IMR-90 (cell line): ENCODE data around the gene TMEM40. TPM values are rescaled to one million over a fixed set of nuclear protein-coding genes. Genes with fewer than 3 reads are reported as not detected.

Source experiments
- ATAC-seq: fragments of 200-7000 bp; cut with Tn5 transposase; 2 replicates; pipeline ENCODE4 v1.9.1; 2020; ENCODE audit warnings: low read depth, mild to moderate bottlenecking, moderate library complexity
- BruUV-seq: library from RNA; stranded (reverse); fragments of 400-500 nt; replicated peaks from 2 replicates; lab custom pipeline; 2021; lab: Mats Ljungman, UMichigan
- CTCF ChIA-PET: fragments of 300-600 bp; formaldehyde crosslinking; extraction: SDS; loops from one replicate; lab custom pipeline; 2021; ENCODE audit warnings: antibody characterized with exemption; lab: Yijun Ruan, JAX
- POLR2A ChIA-PET: fragments of 300-600 bp; sonication (Branson Sonifier 250); formaldehyde crosslinking; loops from one replicate; lab custom pipeline; 2022; ENCODE audit warnings: antibody characterized with exemption; ENCODE audit not compliant: unreplicated experiment; lab: Charles Lee
- DNase-seq: peaks from one replicate; pipeline ENCODE4 v3.0.0; 2013
- H2AFZ ChIP-seq: replicated peaks from 2 replicates; pipeline ENCODE3; 2013; ENCODE audit warnings: low read length, mild to moderate bottlenecking; ENCODE audit not compliant: poor library complexity
- H2AK5ac ChIP-seq: 2 replicates; pipeline ENCODE4 v1.6.1; 2013; ENCODE audit warnings: low read depth, low read length, inconsistent platforms
- H2AK9ac ChIP-seq: replicated peaks from 2 replicates; pipeline ENCODE3; 2013; ENCODE audit warnings: mild to moderate bottlenecking, low read depth, low read length, moderate library complexity; ENCODE audit not compliant: poor library complexity
- H2BK120ac ChIP-seq: 2 replicates; pipeline ENCODE4 v1.6.1; 2013; ENCODE audit warnings: low read depth, low read length, inconsistent platforms
- H2BK15ac ChIP-seq: 3 replicates; pipeline ENCODE4 v1.6.1; 2013; ENCODE audit warnings: low read depth, low read length, inconsistent platforms
- H2BK20ac ChIP-seq: 2 replicates; pipeline ENCODE4 v1.6.1; 2013; ENCODE audit warnings: low read depth, mild to moderate bottlenecking, inconsistent platforms, low read length, moderate library complexity
- H2BK5ac ChIP-seq: 2 replicates; pipeline ENCODE4 v1.6.1; 2013; ENCODE audit warnings: mild to moderate bottlenecking, low read depth, low read length, inconsistent platforms; ENCODE audit not compliant: poor library complexity, severe bottlenecking
- H3K14ac ChIP-seq: replicated peaks from 2 replicates; pipeline ENCODE4 v1.6.1; 2013; ENCODE audit warnings: low read depth, low read length, inconsistent platforms
- H3K18ac ChIP-seq: 2 replicates; pipeline ENCODE4 v1.6.1; 2013; ENCODE audit warnings: low read depth, low read length, control low read depth
- H3K23ac ChIP-seq: 2 replicates; pipeline ENCODE4 v1.6.1; 2013; ENCODE audit warnings: low read depth, low read length, inconsistent platforms
- H3K27ac ChIP-seq: 2 replicates; pipeline ENCODE4 v1.5.1; 2013; ENCODE audit warnings: mild to moderate bottlenecking, control low read depth, low read length; ENCODE audit not compliant: insufficient read depth
- H3K27me3 ChIP-seq: 2 replicates; pipeline ENCODE4 v1.6.1; 2013; ENCODE audit warnings: low read length; ENCODE audit not compliant: control insufficient read depth, insufficient read depth
- H3K36me3 ChIP-seq: 2 replicates; pipeline ENCODE4 v1.6.1; 2013; ENCODE audit warnings: low read length, mixed read lengths; ENCODE audit not compliant: control insufficient read depth, insufficient read depth
- H3K4ac ChIP-seq: 2 replicates; pipeline ENCODE4 v1.6.1; 2013; ENCODE audit warnings: low read depth, low read length, inconsistent platforms
- H3K4me1 ChIP-seq: 2 replicates; pipeline ENCODE4 v1.6.1; 2013; ENCODE audit warnings: low read length, mixed read lengths; ENCODE audit not compliant: control insufficient read depth, insufficient read depth
- H3K4me2 ChIP-seq: 2 replicates; pipeline ENCODE4 v1.6.1; 2013; ENCODE audit warnings: low read depth, mild to moderate bottlenecking, control low read depth, low read length, moderate library complexity
- H3K4me3 ChIP-seq: 2 replicates; pipeline ENCODE4 v1.5.1; 2013; ENCODE audit warnings: low read depth, mild to moderate bottlenecking, control low read depth, low read length, moderate library complexity; ENCODE audit not compliant: insufficient read depth
- H3K56ac ChIP-seq: 2 replicates; pipeline ENCODE4 v1.6.1; 2013; ENCODE audit warnings: low read length, inconsistent platforms; ENCODE audit not compliant: insufficient read depth; ENCODE audit errors: extremely low read depth
- H3K79me1 ChIP-seq, 2 experiments: 2 replicates each; pipeline ENCODE4 v1.6.1; 2013; ENCODE audit warnings: low read length in 2 of 2, inconsistent platforms in 1 of 2, low read depth in 1 of 2
- H3K9ac ChIP-seq: 2 replicates; pipeline ENCODE4 v1.6.1; 2013; ENCODE audit warnings: low read depth, low read length, control low read depth
- H3K9me1 ChIP-seq: 2 replicates; pipeline ENCODE4 v1.6.1; 2013; ENCODE audit warnings: low read length, inconsistent platforms; ENCODE audit not compliant: insufficient read depth
- H3K9me3 ChIP-seq: 2 replicates; pipeline ENCODE4 v1.6.1; 2013; ENCODE audit warnings: low read length; ENCODE audit not compliant: control insufficient read depth, insufficient read depth
- H4K20me1 ChIP-seq: 2 replicates; pipeline ENCODE4 v1.6.1; 2013; ENCODE audit warnings: low read length, inconsistent platforms; ENCODE audit not compliant: insufficient read depth
- H4K5ac ChIP-seq: 2 replicates; pipeline ENCODE4 v1.6.1; 2013; ENCODE audit warnings: mild to moderate bottlenecking, low read depth, low read length, control low read depth
- H4K8ac ChIP-seq, 2 experiments: 2 replicates each; pipeline ENCODE4 v1.6.1; 2013; ENCODE audit warnings: low read depth in 2 of 2, low read length in 2 of 2, control low read depth in 1 of 2, inconsistent platforms in 1 of 2
- H4K91ac ChIP-seq: 2 replicates; pipeline ENCODE4 v1.6.1; 2013; ENCODE audit warnings: low read depth, low read length, inconsistent platforms; ENCODE audit not compliant: insufficient read depth
- CEBPB ChIP-seq: IDR thresholded peaks from 2 replicates; pipeline ENCODE4 v1.6.1; 2012; ENCODE audit warnings: low read depth, low read length, improper control_type of control experiment
- CHD1 ChIP-seq: IDR thresholded peaks from 2 replicates; pipeline ENCODE4 v1.6.1; 2012; ENCODE audit warnings: low read depth, low read length, improper control_type of control experiment
- MAFK ChIP-seq: IDR thresholded peaks from 2 replicates; pipeline ENCODE4 v1.6.1; 2012; ENCODE audit warnings: low read depth, low read length, improper control_type of control experiment
- MAZ ChIP-seq: IDR thresholded peaks from 2 replicates; pipeline ENCODE4 v1.6.1; 2012; ENCODE audit warnings: low read depth, mild to moderate bottlenecking, low read length, improper control_type of control experiment, moderate library complexity, borderline replicate concordance
- MXI1 ChIP-seq: IDR thresholded peaks from 2 replicates; pipeline ENCODE4 v1.6.1; 2012; ENCODE audit warnings: low read depth, mild to moderate bottlenecking, low read length, moderate library complexity, borderline replicate concordance
- NFE2L2 ChIP-seq: fragments of 150-350 bp; IDR thresholded peaks from 2 replicates; pipeline ENCODE4 v1.6.1; 2016; ENCODE audit warnings: low read depth, mild to moderate bottlenecking, low read length
- POLR2A ChIP-seq: IDR thresholded peaks from 2 replicates; pipeline ENCODE4 v1.6.1; 2012; ENCODE audit warnings: mild to moderate bottlenecking, low read depth, low read length
- RCOR1 ChIP-seq: IDR thresholded peaks from 2 replicates; pipeline ENCODE4 v1.6.1; 2012; ENCODE audit warnings: mild to moderate bottlenecking, low read length, improper control_type of control experiment; ENCODE audit not compliant: insufficient replicate concordance
- WGBS, 2 experiments: methylation state at CpG; one replicate each; pipeline versions ENCODE4 v1.1.5 to v1.1.7; 2013; ENCODE audit warnings: missing lambda C conversion rate in 2 of 2; ENCODE audit not compliant: insufficient read length in 1 of 2; ENCODE audit errors: extremely low coverage in 2 of 2; 5-methylcytosine and 5-hydroxymethylcytosine counted together
- dilution Hi-C: fragments of 300-500 bp; cut with HindIII; formaldehyde crosslinking; loops from one replicate; pipeline ENCODE4 v1.14.3; 2018; ENCODE audit warnings: low sequenced_read_pairs; ENCODE audit not compliant: unreplicated experiment
- in situ Hi-C: fragments of 300-500 bp; cut with MboI; formaldehyde crosslinking; loops from 3 replicates; pipeline ENCODE4 v1.14.3; 2019; ENCODE audit warnings: low sequenced_read_pairs, inconsistent platforms, mixed read lengths
- intact Hi-C: fragments of 100-400 bp; cut with micrococcal nuclease; formaldehyde crosslinking; loops from 2 replicates; pipeline ENCODE4 v1.10.0; 2022
- polyA plus RNA-seq, 3 experiments: library from polyadenylated mRNA; depleted of rRNA; stranded (reverse); fragments of >200 nt; gene quantifications; 2 replicates each; pipeline ENCODE4 v1.2.3, GENCODE V29; 2012; ENCODE audit warnings: low replicate concordance in 1 of 3
- total RNA-seq: library from RNA; depleted of rRNA; stranded (reverse); fragments of >200 nt; gene quantifications from 2 replicates; pipeline ENCODE4 v1.2.3, GENCODE V29; 2012
- TF ChIP-seq, protein P1 (sequence below): fragments of 150-350 bp; IDR thresholded peaks from 2 replicates; pipeline ENCODE4 v1.6.1; 2016; ENCODE audit warnings: low read depth, mild to moderate bottlenecking, low read length, moderate library complexity, borderline replicate concordance

The TMEM40 gene
- total and polyA plus RNA-seq, 2 of the 4 experiments (the other 2 are of a cell fraction) = 0.27 TPM; not detected in 1

GRCh38 chr3:12756175-12756574 is 2.9 kb downstream of the TMEM40 start:
- H3K4me3 ChIP-seq = no peak overlapping the region
- no peak overlapping the region for H3K9ac ChIP-seq
- no peak overlapping the region for H2AK5ac ChIP-seq
- H3K4ac ChIP-seq = no peak overlapping the region
- no peak overlapping the region for H3K18ac ChIP-seq
- no peaks in the 10 kb centered on the region for H3K79me1 ChIP-seq
- no peak overlapping the region for H4K5ac ChIP-seq
- no peak overlapping the region for H3K56ac ChIP-seq
- H2BK15ac ChIP-seq = no peak overlapping the region
- ChIA-PET CTCF (no interaction called here), POLR2A (no interaction called here)
- DNase-seq = no peak
- dilution Hi-C loops = no loop called here
- H3K4me2 ChIP-seq = no peak overlapping the region
- in situ Hi-C loops = no loop called here
- H3K23ac ChIP-seq = no peak overlapping the region
- no CpG with 5 or more reads among the region's 4 CpGs for WGBS, 2 experiments
- no TSS peak for BruUV-seq
- H3K27ac ChIP-seq = no peak overlapping the region
- H3K9me3 ChIP-seq = no peaks in the 10 kb centered on the region
- no peak overlapping the region for H2BK20ac ChIP-seq
- TF ChIP-seq MXI1 = no peak
- TF ChIP-seq CEBPB = peak; percentile 84
- no peak for TF ChIP-seq CHD1
- no peak for TF ChIP-seq NFE2L2
- TF ChIP-seq, protein P1, sequence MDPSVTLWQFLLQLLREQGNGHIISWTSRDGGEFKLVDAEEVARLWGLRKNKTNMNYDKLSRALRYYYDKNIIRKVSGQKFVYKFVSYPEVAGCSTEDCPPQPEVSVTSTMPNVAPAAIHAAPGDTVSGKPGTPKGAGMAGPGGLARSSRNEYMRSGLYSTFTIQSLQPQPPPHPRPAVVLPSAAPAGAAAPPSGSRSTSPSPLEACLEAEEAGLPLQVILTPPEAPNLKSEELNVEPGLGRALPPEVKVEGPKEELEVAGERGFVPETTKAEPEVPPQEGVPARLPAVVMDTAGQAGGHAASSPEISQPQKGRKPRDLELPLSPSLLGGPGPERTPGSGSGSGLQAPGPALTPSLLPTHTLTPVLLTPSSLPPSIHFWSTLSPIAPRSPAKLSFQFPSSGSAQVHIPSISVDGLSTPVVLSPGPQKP = no peak
- no peak for TF ChIP-seq RCOR1
- TF ChIP-seq POLR2A = no peak
- TF ChIP-seq MAZ = no peak
- TF ChIP-seq MAFK = no peak
- H2BK120ac ChIP-seq = no peak overlapping the region
- no peak overlapping the region for H4K91ac ChIP-seq
- ATAC-seq = no peak
- peaks cover 15% of the 10 kb centered on the region for H3K4me1 ChIP-seq
- no peak overlapping the region for H2AFZ ChIP-seq
- H2BK5ac ChIP-seq = no peak overlapping the region
- no peak overlapping the region for H2AK9ac ChIP-seq
- H3K9me1 ChIP-seq = peaks cover 10% of the 10 kb centered on the region; the same call in 1 of the 2 replicates
- H4K8ac ChIP-seq = no peak overlapping the region; a peak in 1 of 4 replicates
- H4K20me1 ChIP-seq = no peaks in the 10 kb centered on the region
- no peak overlapping the region for H3K14ac ChIP-seq
- no peaks in the 10 kb centered on the region for H3K27me3 ChIP-seq
- no peaks in the 10 kb centered on the region for H3K36me3 ChIP-seq
- intact Hi-C loops = no loop called here
